Measurements from ENCODE around the gene ZBTB46. TPM values are rescaled to one million over a fixed set of nuclear protein-coding genes. Genes with fewer than 3 reads are reported as not detected.

ZBTB46 gene
- total RNA-seq, 6 experiments from 2014 or later = 1.2 to 4.2 (median 2.4) TPM

- intact Hi-C loops (cut with DNase I) = no loop called here
- DNase-seq (no peak), ATAC-seq (no peak)
- Histone ChIP-seq H3K27ac (no peak overlapping the region), H3K4me3 (no peak overlapping the region), H3K36me3 (peaks cover 0 to 20% (median 8%) of the 10 kb centered on the region in 4 donors), H3K9me3 (no peaks in the 10 kb centered on the region), H3K27me3 (no peaks in the 10 kb centered on the region), H3K4me1 (peaks cover 0 to 14% (median 5%) of the 10 kb centered on the region in 4 donors)
- WGBS (ENCODE audit: insufficient coverage, low coverage, low lambda C conversion rate, missing lambda C conversion rate) = no CpG with 5 or more reads among the region's 5 CpGs
- no peak for TF ChIP-seq POLR2A (IDR thresholded peaks at IDR 0.05)
- TF ChIP-seq, protein P1, sequence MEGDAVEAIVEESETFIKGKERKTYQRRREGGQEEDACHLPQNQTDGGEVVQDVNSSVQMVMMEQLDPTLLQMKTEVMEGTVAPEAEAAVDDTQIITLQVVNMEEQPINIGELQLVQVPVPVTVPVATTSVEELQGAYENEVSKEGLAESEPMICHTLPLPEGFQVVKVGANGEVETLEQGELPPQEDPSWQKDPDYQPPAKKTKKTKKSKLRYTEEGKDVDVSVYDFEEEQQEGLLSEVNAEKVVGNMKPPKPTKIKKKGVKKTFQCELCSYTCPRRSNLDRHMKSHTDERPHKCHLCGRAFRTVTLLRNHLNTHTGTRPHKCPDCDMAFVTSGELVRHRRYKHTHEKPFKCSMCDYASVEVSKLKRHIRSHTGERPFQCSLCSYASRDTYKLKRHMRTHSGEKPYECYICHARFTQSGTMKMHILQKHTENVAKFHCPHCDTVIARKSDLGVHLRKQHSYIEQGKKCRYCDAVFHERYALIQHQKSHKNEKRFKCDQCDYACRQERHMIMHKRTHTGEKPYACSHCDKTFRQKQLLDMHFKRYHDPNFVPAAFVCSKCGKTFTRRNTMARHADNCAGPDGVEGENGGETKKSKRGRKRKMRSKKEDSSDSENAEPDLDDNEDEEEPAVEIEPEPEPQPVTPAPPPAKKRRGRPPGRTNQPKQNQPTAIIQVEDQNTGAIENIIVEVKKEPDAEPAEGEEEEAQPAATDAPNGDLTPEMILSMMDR (IDR thresholded peaks at IDR 0.05) = no peak
These were observed 130.1 kb downstream of the ZBTB46 start for GRCh38 chr20:63701051-63701328.

GRCh38 chr20:63700199-63701050 is 130.6 kb downstream of the ZBTB46 start:
- Histone ChIP-seq H3K27ac (no peak overlapping the region), H3K4me1 (peaks cover 0 to 14% (median 5%) of the 10 kb centered on the region in 4 donors), H3K27me3 (no peaks in the 10 kb centered on the region), H3K4me3 (no peak overlapping the region), H3K9me3 (no peaks in the 10 kb centered on the region), H3K36me3 (peaks cover 0 to 15% (median 7%) of the 10 kb centered on the region in 4 donors)
- no peak for ATAC-seq
- peak; percentile 20 to 51 (median 42) for DNase-seq
- TF ChIP-seq, protein P1 (IDR thresholded peaks at IDR 0.05) = no peak
- TF ChIP-seq POLR2A (IDR thresholded peaks at IDR 0.05) = no peak
- WGBS (ENCODE audit: insufficient coverage, low coverage, low lambda C conversion rate, missing lambda C conversion rate) = 81% methylated on average over 2 of the region's 43 CpGs
- intact Hi-C loops (cut with DNase I) = no loop called here

DNA sequence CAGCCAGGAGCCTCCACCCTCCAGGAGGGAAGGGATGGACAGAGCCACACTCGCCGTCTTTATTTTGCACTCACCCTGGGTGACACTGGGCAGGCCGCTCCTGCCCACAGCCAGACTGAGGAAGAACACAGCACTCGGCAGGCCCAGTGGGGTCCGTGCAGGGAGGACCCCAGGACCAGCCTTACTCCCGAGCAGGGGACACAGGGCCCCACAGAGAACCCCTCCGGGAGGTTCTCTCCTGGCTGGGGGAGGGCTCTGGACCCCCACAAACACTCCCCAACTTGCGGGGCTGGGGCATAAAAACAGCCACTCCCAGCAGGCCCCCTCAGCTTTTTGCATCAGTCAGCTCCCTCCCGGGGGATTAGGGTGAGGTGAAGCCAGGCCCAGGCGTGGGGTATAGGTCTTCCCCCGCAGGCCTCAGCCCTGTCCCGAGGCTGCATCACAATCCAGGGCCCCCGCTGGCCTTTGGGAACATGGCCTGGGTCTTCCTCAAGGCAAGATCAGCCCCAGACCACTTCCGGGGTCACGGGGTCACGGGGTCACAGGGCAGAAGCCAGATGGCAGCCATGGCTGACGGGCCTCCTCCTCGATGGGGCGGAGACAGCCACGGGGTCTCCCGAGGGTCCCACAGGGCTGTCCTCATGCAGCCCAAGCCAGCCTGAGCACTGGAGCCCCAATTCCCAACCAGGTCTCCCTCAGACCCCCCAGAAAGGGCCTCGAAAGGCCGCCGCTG is 131.4 kb downstream of the ZBTB46 start:
- Histone ChIP-seq H3K27me3 (no peaks in the 10 kb centered on the region), H3K36me3 (peaks cover 0 to 7% (median 3%) of the 10 kb centered on the region in 4 donors), H3K27ac (no peak overlapping the region), H3K4me1 (peaks cover 0 to 14% (median 5%) of the 10 kb centered on the region in 4 donors), H3K4me3 (no peak overlapping the region), H3K9me3 (no peaks in the 10 kb centered on the region)
- WGBS (ENCODE audit: insufficient coverage, low coverage, low lambda C conversion rate, missing lambda C conversion rate) = 73% methylated on average over 4 of the region's 24 CpGs
- DNase-seq (peak; percentile 22 to 51 (median 38)), ATAC-seq (no peak)
- intact Hi-C loops (cut with DNase I) = no loop called here
- no peak for TF ChIP-seq POLR2A (IDR thresholded peaks at IDR 0.05)
- TF ChIP-seq, protein P1 (IDR thresholded peaks at IDR 0.05) = no peak

GRCh38 chr20:63698739-63699465 is 132.2 kb downstream of the ZBTB46 start:
- 63% methylated on average over 8 of the region's 19 CpGs for WGBS (ENCODE audit: insufficient coverage, low coverage, low lambda C conversion rate, missing lambda C conversion rate)
- Histone ChIP-seq H3K4me1 (peaks cover 0 to 14% (median 5%) of the 10 kb centered on the region in 4 donors), H3K27me3 (no peaks in the 10 kb centered on the region), H3K4me3 (no peak overlapping the region), H3K36me3 (peaks cover 0 to 2% (median 0%) of the 10 kb centered on the region in 4 donors), H3K27ac (no peak overlapping the region), H3K9me3 (no peaks in the 10 kb centered on the region)
- intact Hi-C loops (cut with DNase I) = no loop called here
- ATAC-seq (peak in 1 of 4 donors; percentile 12), DNase-seq (peak; percentile 35 to 52 (median 50))
- TF ChIP-seq POLR2A (IDR thresholded peaks at IDR 0.05) = no peak
- TF ChIP-seq, protein P1 (IDR thresholded peaks at IDR 0.05) = no peak
